Panc1 (cell line): ENCODE data around the gene TAF15.

Experiments used
- CTCF ChIP-seq: fragments of 450-650 bp; IDR thresholded peaks from 2 replicates; pipeline ENCODE4 v1.5.1; 2017; ENCODE audit warnings: mild to moderate bottlenecking
- POLR2AphosphoS5 ChIP-seq: IDR thresholded peaks from 2 replicates; pipeline ENCODE4 v1.6.1; 2012; ENCODE audit warnings: mild to moderate bottlenecking, low read depth, low read length, moderate library complexity
- TCF7L2 ChIP-seq: IDR thresholded peaks from 2 replicates; pipeline ENCODE4 v1.6.1; 2011; ENCODE audit warnings: mild to moderate bottlenecking, low read depth, low read length, inconsistent platforms

- TF ChIP-seq TCF7L2: no peak
- TF ChIP-seq POLR2AphosphoS5: no peak
- TF ChIP-seq CTCF: no peak
These were observed 7.9 kb downstream of the TAF15 start for GRCh38 chr17:35817196-35817595.
